GM19193 (cell line): ENCODE data around the gene SYNE4.

Source experiments
- POLR2A ChIP-seq: IDR thresholded peaks from 4 replicates; pipeline ENCODE4 v1.6.1; 2011; ENCODE audit not compliant: insufficient read depth, insufficient read length; ENCODE audit errors: extremely low read depth

Gene SYNE4

DNA sequence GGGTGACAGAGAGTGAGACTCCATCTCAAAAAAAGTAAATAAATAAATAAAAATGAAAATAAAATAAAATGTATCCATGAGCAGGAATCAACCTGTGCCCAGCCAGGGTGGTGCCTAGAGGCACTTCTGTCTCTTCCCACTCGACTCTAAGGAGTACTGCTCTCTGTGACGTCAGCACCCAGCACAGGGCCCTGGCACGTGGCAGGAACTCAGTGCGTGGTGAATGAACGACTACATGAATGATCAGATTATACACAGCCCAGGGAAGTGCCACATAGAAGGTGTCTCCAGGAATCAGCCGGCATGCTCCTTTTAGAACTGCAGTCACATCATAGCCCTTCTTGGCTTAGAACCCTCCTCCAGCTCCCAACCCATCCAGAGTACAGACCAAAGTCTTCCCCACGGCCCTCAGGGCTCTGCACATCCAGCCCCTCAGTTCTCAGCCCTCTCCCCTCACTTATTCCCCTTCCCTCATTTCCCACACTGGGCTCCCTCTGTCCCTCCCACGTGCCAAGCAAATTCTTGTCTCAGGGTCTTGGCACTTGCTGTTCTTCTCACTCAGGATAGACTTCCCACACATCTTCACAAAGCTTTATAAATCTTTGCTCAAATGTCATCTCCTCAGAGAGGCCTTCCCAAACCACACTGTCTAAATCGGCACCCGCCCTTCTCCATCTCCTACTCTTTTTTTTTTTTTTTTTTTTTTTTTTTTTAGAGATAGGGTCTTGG, 19.9 kb upstream of the SYNE4 start:
- TF ChIP-seq POLR2A, result no peak

DNA sequence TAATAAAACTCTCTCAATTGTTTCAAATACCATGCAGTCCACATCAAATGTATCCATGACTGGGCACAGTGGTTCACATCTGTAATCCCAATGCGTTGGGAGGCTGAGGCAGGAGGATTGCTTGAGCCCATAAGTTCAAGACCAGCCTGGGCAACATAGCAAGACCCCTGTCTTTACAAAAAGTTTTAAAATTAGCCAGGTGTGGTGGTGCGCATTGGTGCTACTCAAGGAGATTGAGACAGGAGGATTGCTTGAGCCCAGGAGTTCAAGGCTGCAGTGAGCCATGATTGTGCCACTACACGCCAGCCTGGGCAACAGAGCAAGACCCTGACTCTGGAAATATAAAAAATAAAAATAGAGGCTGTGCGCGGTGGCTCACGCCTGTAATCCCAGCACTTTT, 19.1 kb upstream of the SYNE4 start:
- no peak for TF ChIP-seq POLR2A

DNA sequence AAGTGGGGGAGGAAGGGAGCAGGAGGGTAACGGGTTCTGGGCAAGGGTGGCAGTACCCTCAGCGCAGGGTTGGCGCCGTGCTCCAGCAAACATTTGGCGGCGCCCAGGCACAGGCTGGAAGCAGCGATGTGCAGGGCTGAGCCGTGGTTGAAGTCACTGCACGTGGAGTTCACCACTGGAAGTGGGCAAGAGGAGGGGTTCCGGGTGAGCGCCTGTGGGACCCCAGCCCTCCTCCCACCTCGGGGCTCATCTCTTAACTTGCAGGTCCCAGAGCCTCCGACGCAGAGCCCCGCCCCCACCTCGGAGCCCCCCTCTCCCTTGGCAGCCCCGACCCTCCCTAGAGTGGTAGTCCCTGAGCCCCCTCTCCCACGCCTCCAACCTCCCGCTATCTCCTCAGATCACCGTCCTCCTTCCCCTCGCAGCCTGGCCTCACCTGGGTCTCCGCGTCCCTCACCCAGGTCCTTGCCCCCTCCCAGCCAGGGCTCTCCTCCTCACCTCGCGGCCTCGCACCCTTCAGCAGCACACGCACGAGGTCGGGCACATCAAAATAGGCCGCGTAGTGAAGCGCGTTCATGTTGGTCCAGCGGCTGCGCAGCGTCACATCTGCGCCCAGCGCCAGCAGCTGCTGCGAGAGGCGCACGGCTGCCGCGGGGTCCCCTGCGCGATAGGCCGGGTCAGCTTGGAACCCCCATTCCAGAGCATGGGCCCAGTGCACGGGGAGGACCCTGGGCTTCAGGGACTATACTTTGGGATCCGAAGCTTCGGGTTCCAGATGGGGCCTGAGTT, 17.7 kb upstream of the SYNE4 start:
- no peak for TF ChIP-seq POLR2A

DNA sequence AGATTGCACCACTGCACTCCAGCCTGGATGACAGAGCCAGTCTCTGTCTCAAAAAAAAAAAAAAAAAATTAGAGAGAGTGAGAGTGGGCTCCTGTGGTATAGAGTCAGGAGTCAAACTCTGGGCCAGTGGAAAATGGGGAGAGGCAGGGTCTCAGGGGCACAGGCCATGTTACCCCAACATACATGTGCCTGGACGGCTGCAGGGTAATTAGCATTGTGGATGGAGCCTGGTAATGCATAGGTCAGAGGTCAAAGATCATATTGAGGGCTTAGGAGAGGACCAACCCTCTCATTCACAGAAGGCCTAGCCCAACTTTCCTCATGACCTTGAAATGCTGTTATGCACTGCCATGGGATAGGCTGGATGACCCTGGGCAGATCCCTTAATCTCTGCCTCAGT, 16.9 kb upstream of the SYNE4 start:
- TF ChIP-seq POLR2A, result no peak

DNA sequence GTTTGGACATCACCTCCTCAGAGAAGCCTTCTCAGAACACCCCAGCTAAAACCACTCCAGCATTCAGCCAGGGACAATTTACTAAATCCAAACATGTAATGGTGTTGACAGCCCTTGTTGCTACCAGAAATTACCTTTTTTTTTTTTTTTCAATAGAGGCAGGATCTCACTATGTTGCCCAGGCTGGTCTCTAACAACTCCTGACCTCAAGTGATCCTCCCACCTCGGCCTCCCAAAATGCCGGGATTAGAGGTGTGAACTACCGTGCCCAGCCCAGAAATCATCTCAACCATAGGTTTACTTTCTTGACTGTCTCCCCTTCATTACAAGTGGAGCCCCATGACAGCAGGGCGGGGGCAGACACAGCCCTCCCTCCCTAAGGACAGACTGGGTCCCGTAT, 14.8 kb upstream of the SYNE4 start:
- no peak for TF ChIP-seq POLR2A

DNA sequence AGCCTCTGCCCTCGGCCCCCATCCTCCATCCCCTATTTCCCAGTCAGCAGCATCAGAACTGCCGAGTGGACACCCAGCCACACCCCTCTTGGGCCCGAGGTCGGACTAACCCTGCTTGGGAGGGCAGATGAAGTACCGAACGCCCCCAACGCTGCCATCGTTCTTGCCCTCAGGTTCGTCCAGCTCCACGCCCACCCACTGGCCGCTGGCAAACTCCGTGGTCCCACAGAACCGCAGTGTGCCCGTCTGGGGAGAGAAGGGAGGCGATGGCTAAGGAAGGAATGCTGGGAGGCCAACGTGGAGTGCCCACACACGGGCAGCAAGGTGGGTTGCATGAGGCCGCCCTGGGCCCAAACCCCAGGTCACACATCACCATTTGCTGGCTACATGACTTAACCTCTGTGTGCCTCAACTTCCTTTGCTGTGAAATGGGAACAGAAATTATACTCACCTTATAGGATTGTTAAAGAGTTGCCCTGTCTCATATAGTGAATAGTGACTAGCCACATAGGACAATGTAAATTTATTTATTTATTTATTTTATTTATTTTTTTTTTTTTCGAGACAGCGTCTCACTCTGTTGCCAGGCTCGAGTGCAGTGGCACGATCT, 10.6 kb upstream of the SYNE4 start:
- no peak for TF ChIP-seq POLR2A

DNA sequence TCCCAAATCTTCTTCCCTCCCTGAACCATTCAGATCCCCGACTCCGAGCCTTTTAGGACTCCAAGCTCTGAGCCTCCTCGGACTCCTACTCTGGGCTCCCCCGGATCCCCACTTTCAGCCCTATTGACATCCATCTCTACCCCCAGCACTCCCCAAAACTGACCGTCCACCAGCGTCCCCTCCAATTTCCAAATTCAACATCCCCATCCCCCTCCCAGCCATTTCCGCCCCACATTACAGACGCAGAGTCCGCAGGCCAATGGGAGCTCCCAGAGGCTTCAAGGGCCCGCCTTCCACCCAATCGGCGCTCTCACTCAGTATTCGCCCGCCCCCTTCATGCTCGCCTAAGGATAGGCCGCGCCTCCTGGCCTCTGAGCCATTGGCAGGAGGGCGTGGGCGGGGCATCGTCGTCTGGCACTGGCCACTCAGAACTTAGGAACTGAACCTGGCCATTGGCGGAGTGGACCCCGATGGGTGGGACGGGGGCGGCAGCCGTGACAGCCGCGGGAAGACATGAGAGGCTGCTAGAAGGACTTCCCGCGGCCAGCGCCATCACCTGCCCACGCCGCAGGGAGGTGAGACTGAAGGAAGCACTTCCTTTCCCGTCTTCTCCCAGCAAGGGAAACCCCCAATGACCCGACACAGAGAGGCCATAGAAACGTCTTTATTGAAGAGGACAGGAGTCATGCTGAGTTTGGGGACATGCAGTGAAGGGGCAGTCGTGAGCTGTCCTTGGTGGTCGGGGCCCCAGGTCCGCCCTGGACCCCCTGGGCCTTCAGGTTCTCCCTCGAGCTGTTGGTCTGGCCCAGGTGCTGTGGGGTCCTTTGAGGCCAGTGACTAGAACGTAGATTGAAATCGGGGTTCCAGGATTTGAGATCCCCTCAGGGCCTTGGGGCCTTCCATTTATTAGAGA, 5.7 kb upstream of the SYNE4 start, which contains the start of gene ALKBH6:
Gene ALKBH6, minus strand, starts transcription at position 202 of the 913 bp plus-strand sequence. CDS start 816 bp downstream, outside the sequence.
- TF ChIP-seq POLR2A, result peak; percentile 66

DNA sequence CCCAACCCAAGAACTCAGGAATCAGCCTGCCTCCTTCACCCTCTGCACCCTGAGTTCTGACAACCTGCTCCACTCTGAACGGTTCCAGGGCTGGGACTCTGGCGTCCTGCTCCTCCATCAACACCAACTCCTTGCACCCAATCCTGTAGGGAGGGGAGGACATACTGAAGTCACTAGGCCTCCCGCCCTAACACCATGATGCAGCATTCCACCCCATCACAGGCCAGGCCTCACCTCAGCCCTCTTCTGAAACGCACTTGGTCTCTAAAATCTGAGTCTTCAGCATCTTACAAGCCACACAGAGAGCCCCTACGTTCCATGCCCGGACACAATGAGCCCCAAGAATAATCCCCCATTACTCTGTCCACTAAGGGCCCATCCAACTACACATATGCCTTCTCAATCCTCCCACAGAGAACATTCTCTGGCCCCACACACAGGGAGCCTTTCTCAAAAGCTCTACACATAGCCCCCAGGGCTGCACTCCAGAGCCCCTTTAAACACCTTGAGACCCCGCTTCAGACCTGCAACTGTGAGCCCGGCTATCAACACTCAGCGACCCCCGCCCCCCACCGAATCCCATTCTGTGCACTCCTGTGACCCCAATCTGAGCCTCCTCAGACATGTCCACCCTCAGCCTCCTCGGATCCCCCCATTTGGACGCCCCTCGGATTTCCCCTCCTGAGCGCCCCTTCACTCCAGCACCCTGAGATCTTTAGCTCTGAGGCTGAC, 4.8 kb upstream of the SYNE4 start:
- no peak for TF ChIP-seq POLR2A

DNA sequence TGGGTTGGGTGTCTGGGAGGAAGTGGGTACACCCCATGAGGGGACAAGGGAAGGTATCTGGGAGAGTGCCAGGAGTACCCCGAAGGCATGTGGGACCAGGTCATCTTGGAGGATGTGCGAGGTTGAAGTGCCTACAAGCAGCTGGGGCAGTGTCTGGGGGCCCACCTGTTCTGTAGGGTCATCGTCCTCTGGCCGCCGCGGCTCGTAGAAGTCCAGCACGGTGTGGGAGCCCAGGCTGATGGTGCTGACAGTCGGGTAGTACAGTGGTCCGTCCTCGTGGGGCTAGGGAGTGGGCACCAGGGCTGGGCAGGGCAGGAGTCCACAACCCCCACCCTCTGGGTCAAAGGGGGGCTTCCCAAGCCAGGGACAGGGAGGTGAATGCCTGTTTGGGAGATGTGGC, 1.8 kb upstream of the SYNE4 start:
- TF ChIP-seq POLR2A, result no peak

DNA sequence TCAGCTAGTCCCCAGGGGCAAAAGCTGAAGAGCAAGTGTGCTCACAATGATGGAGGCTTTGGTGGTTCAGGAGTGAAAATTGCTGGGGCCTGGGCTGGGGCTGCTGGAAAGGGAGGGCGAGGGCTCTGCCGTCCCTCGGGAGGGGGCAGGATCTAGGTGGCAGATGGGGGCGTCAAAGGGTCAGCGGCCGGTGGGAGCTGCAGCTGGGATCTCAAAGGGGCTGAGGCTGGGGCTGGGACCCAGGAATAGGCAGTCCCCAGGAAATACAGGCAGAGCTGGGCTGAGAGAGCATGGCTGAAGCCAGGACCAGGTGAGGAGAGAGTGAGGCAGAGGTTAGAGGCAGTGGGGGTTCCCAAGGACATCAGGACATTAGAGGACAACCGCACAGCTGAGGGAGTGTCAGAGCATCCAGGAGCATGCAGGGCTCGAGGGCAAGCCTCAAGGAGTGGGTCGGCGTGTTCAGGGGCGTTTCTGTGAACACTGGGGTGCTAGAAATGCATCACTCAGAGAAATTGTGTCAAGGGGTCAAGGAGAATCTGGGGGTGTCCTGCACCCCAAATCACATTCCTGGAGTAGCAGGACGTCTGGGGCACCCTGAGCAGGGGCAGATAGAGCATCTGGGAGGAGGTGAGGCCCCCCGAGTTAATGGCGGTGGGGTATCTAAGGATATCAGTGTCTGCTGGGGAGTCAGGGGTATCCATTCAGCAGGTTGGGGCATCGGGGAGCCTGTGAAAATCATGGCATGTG, 1.2 kb upstream of the SYNE4 start:
- TF ChIP-seq POLR2A, result no peak

DNA sequence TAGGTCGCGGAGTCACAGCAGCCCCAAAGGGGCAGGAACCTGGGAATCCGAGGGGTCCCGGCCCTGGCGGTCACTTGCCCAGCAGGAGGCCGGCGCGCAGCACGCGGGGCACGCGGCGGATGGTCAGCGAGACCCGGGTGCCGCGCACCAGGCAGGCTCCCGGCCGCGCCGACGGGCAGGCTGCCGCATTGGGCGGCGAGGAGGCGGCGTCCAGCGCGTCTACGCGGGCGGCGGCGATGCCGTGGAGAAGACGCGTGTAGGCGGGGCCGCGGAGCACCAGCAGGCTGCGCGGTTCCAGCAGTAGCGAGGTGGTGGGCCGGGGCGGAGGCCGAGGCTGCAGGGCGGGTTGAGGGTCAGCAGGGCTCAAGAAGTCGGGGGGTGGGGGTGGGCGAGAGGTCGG, 607 bp upstream of the SYNE4 start:
- no peak for TF ChIP-seq POLR2A

DNA sequence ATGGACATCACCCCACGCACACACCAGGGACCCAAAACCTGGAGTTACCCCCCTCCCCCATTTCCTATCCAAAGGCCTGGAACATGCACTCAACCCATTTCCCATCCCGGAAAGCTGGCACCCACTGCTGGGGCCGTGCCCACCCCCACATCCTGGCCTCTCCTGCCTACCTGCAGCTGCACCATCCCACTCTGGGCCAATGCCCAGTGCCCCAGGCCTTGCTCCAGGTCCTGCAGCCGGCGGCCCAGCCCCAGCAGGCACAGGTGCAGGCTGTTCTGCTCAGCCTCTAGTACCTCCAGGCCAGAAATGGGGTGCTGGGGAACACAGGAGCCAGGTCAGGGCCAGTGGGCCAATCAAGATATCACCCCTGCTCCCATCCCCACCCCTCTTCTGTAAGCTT, 1.7 kb downstream of the SYNE4 start:
- TF ChIP-seq POLR2A, result no peak

DNA sequence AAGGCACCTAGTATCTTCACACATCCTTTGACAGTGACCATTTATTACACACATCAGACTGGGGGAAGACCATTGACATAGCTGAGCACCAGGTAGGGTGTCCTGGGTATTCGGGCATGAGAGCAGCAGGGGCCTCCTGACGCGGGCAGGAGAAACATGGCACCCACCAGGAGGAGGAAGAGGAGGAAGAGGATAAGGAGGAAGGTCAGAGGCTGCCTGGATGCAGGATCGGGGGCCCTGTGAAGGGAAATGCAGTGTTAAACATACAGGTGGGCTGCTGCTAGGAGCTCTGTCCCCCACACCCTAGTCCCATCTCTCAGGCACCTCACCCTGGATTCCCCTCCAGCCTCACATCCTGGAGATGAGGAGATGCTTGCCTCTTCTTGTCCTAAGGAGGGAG, 5.3 kb downstream of the SYNE4 start:
- no peak for TF ChIP-seq POLR2A

DNA sequence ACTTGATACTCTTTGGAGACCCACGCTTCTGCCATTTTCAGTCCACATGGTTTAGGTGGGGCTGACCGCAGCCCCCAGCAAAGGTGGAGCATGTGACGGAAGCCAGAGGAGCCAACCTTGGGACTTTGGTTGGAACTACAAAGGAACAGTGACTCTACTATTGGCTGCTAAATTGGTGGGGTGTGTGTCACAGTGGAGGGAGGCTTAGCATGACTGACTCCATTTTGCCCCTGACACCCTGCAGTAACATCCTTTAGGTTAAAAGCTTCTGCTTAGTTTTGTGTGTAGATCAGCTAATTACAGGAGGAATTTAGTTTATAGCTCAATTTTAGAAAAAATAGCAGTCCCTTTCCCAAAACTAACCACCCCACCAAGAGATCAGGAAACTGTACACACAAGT, 7.0 kb downstream of the SYNE4 start:
- TF ChIP-seq POLR2A, result no peak

DNA sequence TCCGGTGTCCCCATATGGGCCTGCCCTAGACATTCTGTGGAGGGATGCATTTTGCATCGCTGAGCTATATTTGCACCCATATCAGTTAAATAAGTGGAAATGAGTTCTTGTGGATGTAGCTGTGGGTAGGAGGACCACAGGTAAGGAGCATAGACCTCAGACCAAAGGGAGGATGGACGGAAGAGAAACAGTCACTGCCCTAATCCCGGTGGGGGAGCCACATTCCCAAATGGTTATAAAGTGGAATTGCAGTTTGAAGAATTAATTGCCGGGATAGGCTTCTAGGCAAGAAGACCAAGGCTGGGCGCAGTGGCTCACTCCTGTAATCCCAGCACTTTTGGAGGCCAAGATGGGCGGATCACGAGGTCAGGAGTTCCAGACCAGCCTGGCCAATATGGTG, 11.8 kb downstream of the SYNE4 start:
- no peak for TF ChIP-seq POLR2A
